Measurements from ENCODE around the gene KRT78.
A peak's percentile ranks its signal among the peaks of the same experiment; 100 is the strongest.
"Not testable (repeated sequence)": the region's sequence is repeated elsewhere in the genome, so short reads cannot be mapped to it uniquely, and the experiment has no call there.

Gene KRT78

DNA sequence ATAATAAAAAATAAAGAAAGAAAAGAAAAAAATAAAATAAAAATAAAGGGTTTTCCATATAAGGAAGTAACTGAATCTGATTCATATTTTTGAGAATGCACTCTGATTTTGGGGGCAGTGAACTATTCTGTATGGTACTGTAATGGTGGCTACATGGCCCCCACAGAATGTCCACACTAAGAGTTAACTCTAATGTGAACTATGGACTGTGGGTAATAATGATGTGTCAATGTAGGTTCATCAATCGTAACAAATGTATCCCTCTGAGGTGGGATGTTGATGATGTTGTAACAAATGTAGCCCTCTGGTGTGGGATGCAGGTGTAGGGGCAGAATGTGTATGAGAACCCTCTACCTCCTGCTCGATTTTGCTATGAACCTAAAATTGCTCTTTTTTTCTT lies 42.2 kb upstream of the KRT78 start:
- no peak overlapping the region for H3K27ac ChIP-seq
- H3K9me3 ChIP-seq (ENCODE audit: severe bottlenecking) = no peaks in the 10 kb centered on the region
- TF ChIP-seq, protein P1, sequence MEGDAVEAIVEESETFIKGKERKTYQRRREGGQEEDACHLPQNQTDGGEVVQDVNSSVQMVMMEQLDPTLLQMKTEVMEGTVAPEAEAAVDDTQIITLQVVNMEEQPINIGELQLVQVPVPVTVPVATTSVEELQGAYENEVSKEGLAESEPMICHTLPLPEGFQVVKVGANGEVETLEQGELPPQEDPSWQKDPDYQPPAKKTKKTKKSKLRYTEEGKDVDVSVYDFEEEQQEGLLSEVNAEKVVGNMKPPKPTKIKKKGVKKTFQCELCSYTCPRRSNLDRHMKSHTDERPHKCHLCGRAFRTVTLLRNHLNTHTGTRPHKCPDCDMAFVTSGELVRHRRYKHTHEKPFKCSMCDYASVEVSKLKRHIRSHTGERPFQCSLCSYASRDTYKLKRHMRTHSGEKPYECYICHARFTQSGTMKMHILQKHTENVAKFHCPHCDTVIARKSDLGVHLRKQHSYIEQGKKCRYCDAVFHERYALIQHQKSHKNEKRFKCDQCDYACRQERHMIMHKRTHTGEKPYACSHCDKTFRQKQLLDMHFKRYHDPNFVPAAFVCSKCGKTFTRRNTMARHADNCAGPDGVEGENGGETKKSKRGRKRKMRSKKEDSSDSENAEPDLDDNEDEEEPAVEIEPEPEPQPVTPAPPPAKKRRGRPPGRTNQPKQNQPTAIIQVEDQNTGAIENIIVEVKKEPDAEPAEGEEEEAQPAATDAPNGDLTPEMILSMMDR (IDR thresholded peaks at IDR 0.05; ENCODE audit: low read depth, low read length) = no peak
- peaks cover 82% of the 10 kb centered on the region for H3K27me3 ChIP-seq (ENCODE audit: insufficient read depth, low read depth, severe bottlenecking)
- H3K36me3 ChIP-seq = no peaks in the 10 kb centered on the region
- DNase-seq = no peak
- no peak overlapping the region for H3K4me3 ChIP-seq (ENCODE audit: low read depth, low read length)

DNA sequence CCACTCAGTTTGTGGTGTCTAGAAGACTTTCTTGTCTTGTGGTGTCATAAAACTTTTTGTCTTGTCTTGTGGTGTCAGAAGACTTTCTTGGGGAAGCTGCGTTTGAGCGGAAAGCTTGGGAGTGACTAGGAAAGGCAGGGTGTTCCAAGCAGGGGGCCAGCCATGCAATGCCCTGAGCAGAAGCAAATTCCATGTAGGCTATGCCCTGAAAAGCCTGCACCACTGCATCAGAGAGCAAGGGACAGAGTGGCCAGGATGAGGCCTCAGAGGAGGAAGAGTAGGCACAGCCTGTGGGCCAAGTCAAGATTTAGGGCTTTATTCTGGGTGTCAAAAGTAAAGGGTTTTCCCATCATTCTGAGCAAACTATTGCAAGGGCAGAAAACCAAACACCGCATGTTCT lies 41.6 kb upstream of the KRT78 start:
- H3K36me3 ChIP-seq = no peaks in the 10 kb centered on the region
- no peaks in the 10 kb centered on the region for H3K9me3 ChIP-seq (ENCODE audit: severe bottlenecking)
- peaks cover 82% of the 10 kb centered on the region for H3K27me3 ChIP-seq (ENCODE audit: insufficient read depth, low read depth, severe bottlenecking)
- no peak for DNase-seq
- TF ChIP-seq, protein P1 (IDR thresholded peaks at IDR 0.05; ENCODE audit: low read depth, low read length) = no peak
- H3K4me3 ChIP-seq (ENCODE audit: low read depth, low read length) = no peak overlapping the region
- H3K27ac ChIP-seq = no peak overlapping the region

DNA sequence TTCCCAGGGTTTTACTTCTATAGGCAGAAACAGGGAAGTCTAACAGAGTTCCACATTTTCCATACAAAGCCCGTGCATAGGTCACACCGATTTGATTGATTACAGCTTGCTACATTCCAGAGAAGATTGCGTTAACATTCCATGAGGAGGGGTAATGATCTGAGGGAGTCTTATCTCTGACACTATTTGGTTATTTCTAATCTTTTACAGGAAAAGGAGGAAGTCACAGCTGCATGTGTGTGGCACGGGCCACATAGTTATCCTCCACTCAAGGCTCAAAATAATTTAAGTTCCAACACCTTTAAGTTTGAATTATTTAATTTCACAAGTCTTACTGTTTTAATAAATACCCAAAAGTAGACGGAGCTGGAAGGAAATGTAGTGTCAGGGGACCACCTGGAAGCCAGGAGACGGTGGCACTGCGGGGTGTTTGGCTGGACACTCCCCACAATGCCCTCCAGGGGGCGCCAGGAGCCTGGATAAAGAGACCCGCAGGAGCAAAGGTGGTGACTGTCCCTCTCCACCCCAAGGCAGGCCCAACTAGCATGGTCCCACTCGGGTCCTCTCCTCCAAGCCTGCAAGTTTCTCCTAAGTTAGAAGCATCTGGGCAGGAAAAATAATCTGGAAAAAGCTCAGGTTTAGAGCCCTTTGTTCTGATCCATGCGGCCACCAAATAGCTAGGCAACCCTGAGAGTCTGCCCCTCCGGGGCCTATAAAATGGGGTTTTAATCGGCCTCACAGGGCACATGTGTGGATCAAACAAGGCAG lies 35.9 kb upstream of the KRT78 start:
- Histone ChIP-seq H3K4me3 (ENCODE audit: low read depth, low read length) (no peak overlapping the region), H3K27me3 (ENCODE audit: insufficient read depth, low read depth, severe bottlenecking) (peaks cover 77% of the 10 kb centered on the region), H3K36me3 (no peaks in the 10 kb centered on the region), H3K27ac (no peak overlapping the region), H3K9me3 (ENCODE audit: severe bottlenecking) (no peaks in the 10 kb centered on the region)
- TF ChIP-seq, protein P1 (IDR thresholded peaks at IDR 0.05; ENCODE audit: low read depth, low read length) = peak; percentile 92
- DNase-seq = peak; percentile 71

DNA sequence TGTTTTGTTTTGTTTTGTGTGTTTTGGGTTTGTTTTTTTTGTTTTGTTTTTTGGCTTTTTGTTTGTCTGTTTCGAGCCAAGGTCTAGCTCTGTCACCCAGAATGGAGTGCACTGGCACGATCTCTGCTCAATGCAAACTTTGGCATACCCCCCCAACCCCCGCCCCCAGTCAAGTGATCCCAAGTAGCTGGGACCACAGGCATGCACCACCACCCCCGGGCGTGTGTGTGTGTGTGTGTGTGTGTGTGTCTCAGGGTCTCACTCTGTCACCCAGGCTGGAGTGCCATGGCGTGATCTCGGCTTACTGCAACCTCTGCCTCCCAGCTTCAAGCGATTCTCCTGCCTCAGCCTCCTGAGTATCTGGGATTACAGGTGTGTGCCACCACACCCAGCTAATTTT lies 31.7 kb upstream of the KRT78 start:
- H3K4me3 ChIP-seq (ENCODE audit: low read depth, low read length); H3K9me3 ChIP-seq (ENCODE audit: severe bottlenecking); H3K27ac ChIP-seq; H3K36me3 ChIP-seq; DNase-seq: not testable (repeated sequence)
- peaks cover 59% of the 10 kb centered on the region for H3K27me3 ChIP-seq (ENCODE audit: insufficient read depth, low read depth, severe bottlenecking)

DNA sequence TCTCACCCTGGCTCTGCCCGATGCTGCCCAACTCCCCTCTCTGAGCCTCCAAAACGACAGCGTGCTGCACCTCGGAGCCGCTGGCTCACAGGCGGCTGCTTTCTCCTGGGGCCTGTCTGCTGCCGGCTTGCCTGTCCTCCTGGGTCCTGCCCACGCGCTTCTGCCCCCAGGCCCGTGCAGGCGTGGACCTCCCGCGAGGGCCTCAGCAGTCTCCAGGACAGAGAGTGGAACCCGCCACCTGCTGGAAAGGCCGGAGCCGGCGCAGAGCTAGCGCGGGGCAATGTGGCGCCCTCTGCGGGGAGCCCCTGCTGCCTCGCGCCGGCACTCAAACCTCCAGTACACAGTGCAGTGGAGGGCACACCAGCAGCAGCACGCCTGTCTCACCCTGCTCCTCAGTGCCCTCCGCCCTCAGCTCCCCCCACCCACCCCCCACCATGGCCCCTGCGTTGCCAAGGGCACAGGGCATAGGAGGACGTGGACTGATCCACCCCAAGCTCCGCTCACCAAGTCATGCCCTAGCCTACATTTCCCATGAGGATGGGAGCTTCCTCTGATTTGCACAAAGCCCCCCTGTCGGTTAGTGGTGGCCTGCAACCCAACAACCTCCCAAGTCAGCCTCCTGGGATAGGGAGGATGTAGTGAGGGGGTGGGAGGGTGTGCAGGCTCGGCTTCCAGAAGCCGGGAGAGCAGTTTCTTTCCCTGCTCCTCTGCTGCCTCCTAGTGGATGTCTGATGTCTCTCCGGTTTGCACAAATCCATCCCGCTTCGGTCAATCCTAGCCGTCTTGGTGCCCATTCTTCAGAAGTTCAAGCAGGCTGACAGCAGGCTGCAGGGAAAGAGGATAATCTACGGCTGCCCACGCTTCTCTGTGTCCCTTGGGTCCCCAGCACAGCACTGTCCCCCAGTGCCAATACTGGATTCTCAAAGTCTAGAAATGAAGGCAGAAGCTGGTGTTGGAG lies 30.9 kb upstream of the KRT78 start:
- H3K9me3 ChIP-seq (ENCODE audit: severe bottlenecking) = no peaks in the 10 kb centered on the region
- DNase-seq = peak; percentile 80
- H3K27me3 ChIP-seq (ENCODE audit: insufficient read depth, low read depth, severe bottlenecking) = peaks cover 59% of the 10 kb centered on the region
- no peak overlapping the region for H3K4me3 ChIP-seq (ENCODE audit: low read depth, low read length)
- TF ChIP-seq, protein P1 (IDR thresholded peaks at IDR 0.05; ENCODE audit: low read depth, low read length) = peak; percentile 96
- no peaks in the 10 kb centered on the region for H3K36me3 ChIP-seq
- no peak overlapping the region for H3K27ac ChIP-seq

All from WERI-Rb-1 (cell line).